Activated naive CD4-positive, alpha-beta T cell treated with anti-CD3 and anti-CD28 coated beads for 36 hours (primary cell): ENCODE data around the gene KIF19. TPM values are rescaled to one million over a fixed set of nuclear protein-coding genes. Genes with fewer than 3 reads are reported as not detected.

ENCODE experiments used
- CTCF ChIA-PET: fragments of 350-600 bp; sonication (Branson Sonifier 250); formaldehyde crosslinking; loops from one replicate; lab custom pipeline; 2021; ENCODE audit warnings: antibody characterized with exemption; lab: Charles Lee
- DNase-seq: peaks from one replicate; pipeline ENCODE4 v3.0.0-alpha.2; 2020
- H3K27ac Mint-ChIP-seq: one replicate; pipeline ENCODE4 v1.8.0; 2021; ENCODE audit warnings: mild to moderate bottlenecking, mixed read lengths
- H3K27me3 Mint-ChIP-seq: one replicate; pipeline ENCODE4 v1.8.0; 2021; ENCODE audit warnings: low read depth, mixed read lengths
- H3K36me3 Mint-ChIP-seq: one replicate; pipeline ENCODE4 v1.8.0; 2021; ENCODE audit warnings: low read depth, mixed read lengths
- H3K4me1 Mint-ChIP-seq: one replicate; pipeline ENCODE4 v1.8.0; 2021; ENCODE audit warnings: low read depth, mixed read lengths
- H3K4me3 Mint-ChIP-seq: one replicate; pipeline ENCODE4 v1.8.0; 2021; ENCODE audit warnings: mild to moderate bottlenecking, moderate library complexity, mixed read lengths
- H3K9me3 Mint-ChIP-seq: one replicate; pipeline ENCODE4 v1.8.0; 2021; ENCODE audit warnings: mixed read lengths
- intact Hi-C: fragments of 100-400 bp; cut with micrococcal nuclease; formaldehyde crosslinking; loops from one replicate; pipeline ENCODE4 v1.15.1; 2023
- total RNA-seq, 2 experiments: library from RNA; stranded (reverse); gene quantifications; one replicate each; pipeline ENCODE4 v1.2.3, GENCODE V29; 2021

Gene KIF19
- total RNA-seq, 2 experiments from 2014 or later = not detected

GRCh38 chr17:74305865-74306654, 20.0 kb upstream of the KIF19 start:
- no peak for DNase-seq
- Mint-ChIP-seq H3K27ac (no peak overlapping the region), H3K27me3 (peaks cover 4% of the 10 kb centered on the region), H3K4me3 (no peak overlapping the region), H3K4me1 (peaks cover 3% of the 10 kb centered on the region), H3K36me3 (no peaks in the 10 kb centered on the region), H3K9me3 (no peaks in the 10 kb centered on the region)
- intact Hi-C loops = no loop called here
- CTCF ChIA-PET = interaction anchor here (0.6 to 1.9 kb wide), 6 partner anchors 9 to 338 kb away, joined by 3 to 5 read pairs (median 3); partner anchors contain the start of genes BTBD17 and GPR142

DNA sequence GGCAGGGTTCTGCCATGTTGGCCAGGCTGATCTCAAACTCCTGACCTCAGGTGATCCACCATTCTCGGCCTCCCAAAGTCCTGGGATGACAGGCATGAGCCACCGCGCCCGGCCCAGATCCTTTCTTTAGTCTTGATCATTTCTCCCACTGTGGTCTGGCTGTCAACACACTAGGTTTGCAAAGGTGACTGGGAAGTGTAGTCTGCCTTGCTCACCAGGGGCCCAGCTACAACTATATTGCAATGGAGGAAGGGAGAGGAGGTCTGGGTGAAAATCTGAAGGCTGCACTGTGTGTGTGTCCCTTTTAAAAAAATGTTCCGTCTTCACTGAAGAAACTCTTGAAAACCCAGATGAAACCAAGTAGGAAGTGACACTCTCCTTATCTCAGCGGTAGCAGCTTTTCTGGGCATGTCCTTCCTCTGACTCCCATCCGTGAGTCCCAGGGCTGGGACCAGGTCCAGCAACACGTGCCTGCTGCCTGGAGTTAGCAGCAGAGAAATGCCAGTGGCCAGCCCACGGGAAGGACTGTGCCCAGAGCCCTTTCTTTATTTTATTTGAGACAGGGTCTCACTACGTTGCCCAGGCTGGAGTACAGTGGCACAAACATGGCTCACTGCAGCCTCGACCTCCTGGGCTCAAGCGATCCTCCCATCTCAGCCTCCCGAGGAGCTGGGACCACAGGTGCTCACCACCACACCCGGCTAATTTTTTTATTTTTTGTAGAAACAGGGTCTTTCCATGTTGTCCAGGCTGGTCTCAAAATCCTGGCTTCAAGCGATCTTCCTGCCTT, 17.8 kb upstream of the KIF19 start:
- CTCF ChIA-PET = interaction anchor here (0.6 to 1.2 kb wide), 2 partner anchors 39 to 60 kb away, joined by 3 read pairs; no protein-coding TSS in a partner anchor
- Mint-ChIP-seq H3K27me3 (peaks cover 4% of the 10 kb centered on the region), H3K27ac (no peak overlapping the region), H3K9me3 (peaks cover 6% of the 10 kb centered on the region), H3K4me1 (peaks cover 3% of the 10 kb centered on the region), H3K4me3 (no peak overlapping the region), H3K36me3 (no peaks in the 10 kb centered on the region)
- DNase-seq = no peak
- intact Hi-C loops = no loop called here

- peaks cover 3% of the 10 kb centered on the region for H3K4me1 Mint-ChIP-seq
- H3K36me3 Mint-ChIP-seq = no peaks in the 10 kb centered on the region
- H3K4me3 Mint-ChIP-seq = no peak overlapping the region
- H3K9me3 Mint-ChIP-seq = peaks cover 6% of the 10 kb centered on the region
- CTCF ChIA-PET = no interaction called here
- DNase-seq = no peak
- peaks cover 4% of the 10 kb centered on the region for H3K27me3 Mint-ChIP-seq
- intact Hi-C loops = no loop called here
- no peak overlapping the region for H3K27ac Mint-ChIP-seq
Observed at GRCh38 chr17:74309902-74310301, 16.1 kb upstream of the KIF19 start.

DNA sequence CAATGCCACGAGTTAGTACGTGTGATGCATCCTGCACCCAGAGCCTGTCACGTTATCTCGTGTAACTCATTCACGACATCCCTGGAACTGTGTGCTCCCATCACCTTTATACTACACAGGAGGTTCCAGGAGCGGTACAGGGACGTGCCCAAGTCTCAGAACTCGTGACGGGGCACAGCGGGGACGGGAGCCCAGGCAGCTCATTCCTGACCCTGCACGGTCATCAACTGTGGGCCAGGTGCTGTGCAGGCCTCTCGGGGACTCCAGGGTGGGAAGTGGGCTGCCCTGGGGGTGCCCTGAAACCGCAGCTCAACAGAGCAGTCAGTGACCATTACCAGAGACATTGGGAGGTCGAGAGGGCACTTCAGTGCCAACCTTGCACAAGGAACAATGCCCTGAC, 11.1 kb upstream of the KIF19 start:
- Mint-ChIP-seq H3K27ac (no peak overlapping the region), H3K9me3 (peaks cover 6% of the 10 kb centered on the region), H3K27me3 (no peaks in the 10 kb centered on the region), H3K4me1 (no peaks in the 10 kb centered on the region), H3K4me3 (no peak overlapping the region), H3K36me3 (no peaks in the 10 kb centered on the region)
- intact Hi-C loops = no loop called here
- CTCF ChIA-PET = no interaction called here
- DNase-seq = no peak

- Mint-ChIP-seq H3K27ac (no peak overlapping the region), H3K36me3 (no peaks in the 10 kb centered on the region)
- intact Hi-C loops = no loop called here
Observed at GRCh38 chr17:74316220-74316619, 9.8 kb upstream of the KIF19 start.

GRCh38 chr17:74317071-74317470, 9.0 kb upstream of the KIF19 start:
- CTCF ChIA-PET = no interaction called here
- no peak for DNase-seq
- Mint-ChIP-seq H3K27me3 (no peaks in the 10 kb centered on the region), H3K9me3 (peaks cover 6% of the 10 kb centered on the region), H3K27ac (no peak overlapping the region), H3K4me3 (no peak overlapping the region), H3K4me1 (no peaks in the 10 kb centered on the region), H3K36me3 (no peaks in the 10 kb centered on the region)
- intact Hi-C loops = no loop called here

More at GRCh38 chr17:74316220-74316619, 9.8 kb upstream of the KIF19 start:
- Mint-ChIP-seq H3K4me3 (no peak overlapping the region), H3K27me3 (no peaks in the 10 kb centered on the region), H3K4me1 (no peaks in the 10 kb centered on the region), H3K9me3 (peaks cover 6% of the 10 kb centered on the region)
- CTCF ChIA-PET = no interaction called here
- no peak for DNase-seq

DNA sequence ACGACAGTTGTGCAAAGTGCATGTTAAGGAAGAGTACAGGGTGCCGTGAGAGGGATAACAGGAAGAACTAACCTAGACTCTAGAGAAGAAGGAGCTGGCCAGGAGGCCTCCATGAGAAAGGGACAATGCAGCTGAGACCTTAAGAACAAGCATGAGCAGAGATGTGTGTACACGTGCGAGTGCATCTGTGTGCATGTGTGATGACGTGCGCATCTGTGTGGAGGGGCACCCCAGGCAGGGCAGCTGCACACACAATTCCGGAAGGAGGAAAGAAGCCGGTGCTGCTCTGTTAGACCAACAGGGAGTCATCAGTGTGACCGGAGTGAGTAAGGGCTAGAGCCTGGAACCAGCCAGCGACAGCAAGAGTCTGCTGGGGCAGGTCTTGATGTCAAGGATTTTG, 7.6 kb upstream of the KIF19 start:
- no peak overlapping the region for H3K4me3 Mint-ChIP-seq
- no peak overlapping the region for H3K27ac Mint-ChIP-seq
- no peaks in the 10 kb centered on the region for H3K4me1 Mint-ChIP-seq
- DNase-seq = no peak
- intact Hi-C loops = no loop called here
- no peaks in the 10 kb centered on the region for H3K9me3 Mint-ChIP-seq
- CTCF ChIA-PET = no interaction called here
- no peaks in the 10 kb centered on the region for H3K27me3 Mint-ChIP-seq
- H3K36me3 Mint-ChIP-seq = no peaks in the 10 kb centered on the region

DNA sequence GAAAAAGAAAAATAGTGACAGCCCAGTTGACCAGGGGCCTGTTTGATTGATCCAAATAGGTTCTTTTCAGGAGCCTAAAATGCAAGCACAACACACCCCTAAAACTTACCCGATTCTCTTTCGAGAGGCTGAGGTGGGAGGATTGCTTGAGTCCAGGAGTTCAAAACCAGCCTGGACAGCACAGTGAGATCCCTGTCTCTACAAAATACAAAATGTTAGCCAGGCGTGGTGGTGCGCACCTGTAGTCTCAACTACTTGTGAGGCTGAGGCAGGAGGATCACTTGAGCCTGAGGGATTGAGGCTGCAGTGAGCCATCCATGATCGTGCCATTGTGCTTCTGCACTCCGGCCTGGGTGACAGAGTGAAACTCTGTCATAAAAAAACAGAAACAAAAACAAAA, 1.5 kb upstream of the KIF19 start:
- intact Hi-C loops = no loop called here
- Mint-ChIP-seq H3K27me3 (peaks cover 16% of the 10 kb centered on the region), H3K27ac (no peak overlapping the region), H3K36me3 (no peaks in the 10 kb centered on the region), H3K4me3 (no peak overlapping the region), H3K4me1 (peaks cover 8% of the 10 kb centered on the region), H3K9me3 (no peaks in the 10 kb centered on the region)
- CTCF ChIA-PET = no interaction called here
- DNase-seq = no peak

- H3K27ac Mint-ChIP-seq = no peak overlapping the region
- peak overlapping the region; percentile 19 for H3K4me3 Mint-ChIP-seq
- intact Hi-C loops = no loop called here
- H3K4me1 Mint-ChIP-seq = peaks cover 10% of the 10 kb centered on the region
- H3K9me3 Mint-ChIP-seq = no peaks in the 10 kb centered on the region
- no peaks in the 10 kb centered on the region for H3K36me3 Mint-ChIP-seq
- no peak for DNase-seq
- CTCF ChIA-PET = no interaction called here
- H3K27me3 Mint-ChIP-seq = peaks cover 18% of the 10 kb centered on the region
Observed at GRCh38 chr17:74325376-74325742, 667 bp upstream of the KIF19 start.

DNA sequence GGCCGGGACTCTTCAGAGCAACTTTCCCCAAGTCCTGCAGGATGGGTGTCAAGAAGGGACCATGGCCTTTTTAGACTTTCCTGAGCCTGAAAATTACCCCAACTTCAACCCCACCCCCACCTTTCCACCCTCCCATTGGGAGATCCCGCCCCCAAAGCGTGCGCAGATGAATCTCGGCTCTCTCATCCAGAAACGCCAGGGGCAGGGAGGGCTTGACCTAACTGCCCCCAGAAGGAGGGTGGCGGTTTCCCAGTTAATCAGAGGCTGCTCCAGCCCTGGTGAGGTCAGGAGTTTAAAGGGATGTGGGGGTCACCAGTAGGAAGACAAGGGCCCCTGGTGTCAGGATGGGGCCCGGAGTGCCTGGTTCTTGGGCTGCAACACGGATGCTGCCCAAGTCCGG, 480 bp downstream of the KIF19 start:
- CTCF ChIA-PET = no interaction called here
- H3K4me3 Mint-ChIP-seq = no peak overlapping the region

DNA sequence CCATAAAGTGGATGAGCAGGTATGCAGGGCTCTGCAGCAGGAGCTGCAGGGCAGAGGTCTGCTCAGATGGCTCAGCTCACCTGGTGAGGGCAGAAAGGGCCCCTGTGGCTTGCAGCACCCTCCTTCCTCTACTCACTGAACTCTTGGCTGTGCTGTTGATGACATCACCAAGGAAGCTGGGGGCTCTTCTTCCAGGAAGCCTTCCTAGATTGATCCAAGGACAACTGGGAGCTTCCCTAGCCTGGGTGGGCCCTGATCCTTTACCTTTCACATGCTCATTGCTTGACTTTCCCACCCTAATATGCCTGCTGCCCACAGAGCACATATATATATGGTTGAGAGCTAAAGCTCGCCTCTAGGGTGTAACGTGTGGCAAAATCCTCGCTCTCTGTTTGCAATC, 2.5 kb downstream of the KIF19 start:
- intact Hi-C loops = no loop called here
- Mint-ChIP-seq H3K27me3 (peaks cover 18% of the 10 kb centered on the region), H3K4me3 (no peak overlapping the region), H3K27ac (no peak overlapping the region), H3K36me3 (no peaks in the 10 kb centered on the region), H3K9me3 (no peaks in the 10 kb centered on the region), H3K4me1 (peaks cover 10% of the 10 kb centered on the region)
- CTCF ChIA-PET = interaction anchor here (0.6 to 1.6 kb wide), 5 partner anchors 28 to 163 kb away, joined by 3 to 4 read pairs (median 3); no protein-coding TSS in a partner anchor
- DNase-seq = no peak

More for the DNA sequence above, 480 bp downstream of the KIF19 start:
- Mint-ChIP-seq H3K27ac (no peak overlapping the region), H3K9me3 (no peaks in the 10 kb centered on the region), H3K36me3 (no peaks in the 10 kb centered on the region), H3K27me3 (peaks cover 18% of the 10 kb centered on the region), H3K4me1 (peaks cover 10% of the 10 kb centered on the region)
- no peak for DNase-seq
- intact Hi-C loops = no loop called here

DNA sequence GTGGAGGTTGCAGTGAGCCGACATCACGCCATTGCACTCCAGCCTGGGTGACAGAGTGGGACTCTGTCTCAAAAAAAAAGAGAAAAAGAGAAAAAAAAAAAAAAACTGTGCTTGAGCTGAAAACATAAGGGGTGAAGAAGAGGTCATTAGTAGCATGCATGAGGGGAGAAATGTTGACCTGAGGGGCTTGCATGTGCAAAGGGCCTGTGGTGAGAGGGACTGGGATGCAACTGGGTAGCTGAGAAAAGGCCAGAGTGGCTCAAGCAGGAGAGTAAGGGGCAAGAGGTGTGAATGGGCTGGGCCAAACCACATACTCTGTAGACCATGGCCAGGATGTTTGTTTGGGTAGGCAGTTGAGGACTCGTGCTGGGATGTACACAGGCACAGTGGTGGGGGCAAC, 3.4 kb downstream of the KIF19 start:
- CTCF ChIA-PET = interaction anchor here (0.6 to 1.3 kb wide), 2 partner anchors 30 to 228 kb away, joined by 3 read pairs; no protein-coding TSS in a partner anchor

More for the DNA sequence above, 3.4 kb downstream of the KIF19 start:
- intact Hi-C loops = no loop called here
- Mint-ChIP-seq H3K4me3 (no peak overlapping the region), H3K27ac (no peak overlapping the region), H3K4me1 (peaks cover 10% of the 10 kb centered on the region), H3K27me3 (peaks cover 18% of the 10 kb centered on the region), H3K36me3 (no peaks in the 10 kb centered on the region), H3K9me3 (no peaks in the 10 kb centered on the region)
- no peak for DNase-seq
